Astrocyte of the hippocampus (primary cell): ENCODE data around the gene NEIL1.
"Not testable (repeated sequence)": the region's sequence is repeated elsewhere in the genome, so short reads cannot be mapped to it uniquely, and the experiment has no call there.

Experiments
- DNase-seq: peaks from one replicate; pipeline ENCODE4 v3.0.0; 2011; ENCODE audit warnings: low read depth, low spot score

The NEIL1 gene

GRCh38 chr15:75346796-75347221 lies at the start of gene NEIL1:
Gene NEIL1, plus strand, starts transcription at chr15:75347039. Its CDS starts 1,867 bp downstream, at chr15:75348906.
- DNase-seq, result peak; percentile 21

- DNase-seq, result not testable (repeated sequence)
These were observed 48.1 kb upstream of the NEIL1 start for GRCh38 chr15:75298541-75299310.

GRCh38 chr15:75299311-75299688 lies 47.5 kb upstream of the NEIL1 start:
- not testable (repeated sequence) for DNase-seq

- DNase-seq, result not testable (repeated sequence)
These were observed 46.8 kb upstream of the NEIL1 start for GRCh38 chr15:75300026-75300425.

- DNase-seq, result no peak
These were observed 44.5 kb upstream of the NEIL1 start for GRCh38 chr15:75302318-75302717.

GRCh38 chr15:75302753-75303152 lies 44.1 kb upstream of the NEIL1 start:
- DNase-seq, result not testable (repeated sequence)

GRCh38 chr15:75306188-75306587 lies 40.7 kb upstream of the NEIL1 start:
- DNase-seq, result no peak

GRCh38 chr15:75307778-75308390 lies 39.0 kb upstream of the NEIL1 start:
- DNase-seq, result peak; percentile 21

GRCh38 chr15:75309711-75310110 lies 37.1 kb upstream of the NEIL1 start:
- no peak for DNase-seq

GRCh38 chr15:75312548-75312947 lies 34.3 kb upstream of the NEIL1 start:
- peak; percentile 44 for DNase-seq

GRCh38 chr15:75313116-75313845 lies 33.6 kb upstream of the NEIL1 start:
- no peak for DNase-seq

- no peak for DNase-seq
These were observed 32.1 kb upstream of the NEIL1 start for GRCh38 chr15:75314552-75315290.

- DNase-seq, result not testable (repeated sequence)
These were observed 27.5 kb upstream of the NEIL1 start for GRCh38 chr15:75319231-75319897.

- no peak for DNase-seq
These were observed 25.1 kb upstream of the NEIL1 start for GRCh38 chr15:75321711-75322110.

- no peak for DNase-seq
These were observed 20.9 kb upstream of the NEIL1 start for GRCh38 chr15:75325922-75326321.

GRCh38 chr15:75327005-75327404 lies 19.8 kb upstream of the NEIL1 start:
- no peak for DNase-seq

GRCh38 chr15:75327491-75327890 lies 19.3 kb upstream of the NEIL1 start:
- DNase-seq, result no peak

- no peak for DNase-seq
These were observed 18.1 kb upstream of the NEIL1 start for GRCh38 chr15:75328493-75329314.

GRCh38 chr15:75329571-75329970 lies 17.3 kb upstream of the NEIL1 start:
- DNase-seq, result no peak

- DNase-seq, result not testable (repeated sequence)
These were observed 14.7 kb upstream of the NEIL1 start for GRCh38 chr15:75332093-75332492.
